HepG2 (cell line): ENCODE measurements around the gene RIPOR3. TPM values are rescaled to one million over a fixed set of nuclear protein-coding genes. Genes with fewer than 3 reads are reported as not detected.

Experiments
- ATAC-seq: fragments of 200-7000 bp; cut with Tn5 transposase; 3 replicates; pipeline ENCODE4 v1.9.1; 2020; ENCODE audit warnings: mild to moderate bottlenecking, moderate library complexity
- BruUV-seq: library from RNA; stranded (reverse); fragments of 400-500 nt; replicated peaks from 2 replicates; lab custom pipeline; 2021; lab: Mats Ljungman, UMichigan
- CTCF ChIA-PET: fragments of 300-600 bp; formaldehyde crosslinking; extraction: SDS; loops from one replicate; lab custom pipeline; 2021; ENCODE audit warnings: low total read pairs, inconsistent platforms, low intra/inter-chr PET ratio; lab: Yijun Ruan, JAX
- POLR2A ChIA-PET: fragments of 350-600 bp; sonication (Branson Sonifier 250); formaldehyde crosslinking; loops from one replicate; lab custom pipeline; 2020; ENCODE audit warnings: antibody characterized with exemption, inconsistent platforms; lab: Yijun Ruan, JAX
- DNase-seq: peaks from one replicate; pipeline ENCODE4 v3.0.0-alpha.2; 2015; ENCODE audit warnings: low spot score
- FAIRE-seq: peaks from 3 replicates; lab custom pipeline; 2011; peaks lifted over from hg19 to GRCh38; lab: Jason Lieb, UNC
- H2AFZ ChIP-seq: one replicate; pipeline ENCODE4 v1.6.1; 2011; ENCODE audit warnings: low read length, inconsistent platforms
- H3K27ac ChIP-seq: fragments of 300-600 bp; 3 replicates; pipeline ENCODE4 v1.8.0; 2011; ENCODE audit warnings: mixed run types, mild to moderate bottlenecking, mixed read lengths, low read length, inconsistent platforms; ENCODE audit not compliant: insufficient read depth; ENCODE audit errors: extremely low read length
- H3K27me3 ChIP-seq, 2 experiments: fragments of 200-600 bp in 1 of 2; 2 replicates in 1 of 2; 3 replicates in 1 of 2; pipeline versions ENCODE4 v1.6.0 to v1.8.0; 2011; ENCODE audit warnings: low read length in 2 of 2, mild to moderate bottlenecking in 2 of 2, moderate library complexity in 2 of 2, inconsistent platforms in 1 of 2; ENCODE audit not compliant: insufficient read depth in 2 of 2, control insufficient read depth in 1 of 2
- H3K36me3 ChIP-seq, 2 experiments: fragments of 200-600 bp in 1 of 2; replicated peaks in 1 of 2; 2 replicates in 1 of 2; 3 replicates in 1 of 2; pipeline versions ENCODE4 v1.5.1 to v1.8.0; 2011; ENCODE audit warnings: low read length in 2 of 2, inconsistent platforms in 1 of 2; ENCODE audit not compliant: insufficient read depth in 2 of 2, control insufficient read depth in 1 of 2
- H3K4me1 ChIP-seq: 2 replicates; pipeline ENCODE4 v1.5.1; 2012; ENCODE audit warnings: low read length, inconsistent platforms; ENCODE audit not compliant: insufficient read depth
- H3K4me2 ChIP-seq: 2 replicates; pipeline ENCODE4 v1.6.0; 2011; ENCODE audit warnings: low read depth, low read length, inconsistent platforms
- H3K4me3 ChIP-seq, 3 experiments: fragments of 200-600 bp in 1 of 3; sonication (generic), shearing (Covaris generic) in 1 of 3; replicated peaks in 1 of 3; 2 replicates each; pipeline ENCODE4 v1.5.1; 2011 to 2016; ENCODE audit warnings: low read length in 3 of 3, inconsistent platforms in 2 of 3, low read depth in 2 of 3, mild to moderate bottlenecking in 2 of 3, control low read depth in 1 of 3, mixed read lengths in 1 of 3; ENCODE audit not compliant: insufficient read depth in 1 of 3
- H3K79me2 ChIP-seq: one replicate; pipeline ENCODE4 v1.6.1; 2011; ENCODE audit warnings: low read length, inconsistent platforms; ENCODE audit not compliant: insufficient read depth
- H3K9ac ChIP-seq: 2 replicates; pipeline ENCODE4 v1.6.0; 2011; ENCODE audit warnings: mild to moderate bottlenecking, low read depth, low read length, inconsistent platforms; ENCODE audit not compliant: insufficient read depth
- H3K9me3 ChIP-seq: 2 replicates; pipeline ENCODE4 v1.5.1; 2012; ENCODE audit warnings: mild to moderate bottlenecking, low read length
- H4K20me1 ChIP-seq: 2 replicates; pipeline ENCODE4 v1.6.0; 2011; ENCODE audit warnings: inconsistent platforms, mild to moderate bottlenecking, low read length, moderate library complexity; ENCODE audit not compliant: insufficient read depth
- CC2D1A ChIP-seq: sonication (generic); formaldehyde crosslinking; IDR thresholded peaks from 2 replicates; pipeline ENCODE4 v1.8.1; 2023; ENCODE audit warnings: mild to moderate bottlenecking, missing genetic modification reagents
- DNMT1 ChIP-seq: sonication (generic); formaldehyde crosslinking; IDR thresholded peaks from 2 replicates; pipeline ENCODE4 v1.5.1; 2020; ENCODE audit warnings: mild to moderate bottlenecking, missing genetic modification reagents
- FLYWCH1 ChIP-seq: sonication (generic); formaldehyde crosslinking; IDR thresholded peaks from 2 replicates; pipeline ENCODE4 v1.8.1; 2023; ENCODE audit warnings: mild to moderate bottlenecking, missing genetic modification reagents
- FOXA3 ChIP-seq: IDR thresholded peaks from 2 replicates; pipeline ENCODE4 v1.6.1; 2016; ENCODE audit warnings: missing genetic modification reagents, missing compliant biosample characterization
- HNF4G ChIP-seq, 2 experiments: sonication (generic) in 1 of 2; formaldehyde crosslinking in 1 of 2; IDR thresholded peaks; 2 replicates each; pipeline versions ENCODE4 v1.4.0 to v1.6.1; 2011 to 2020; ENCODE audit warnings: borderline replicate concordance in 2 of 2, low read depth in 2 of 2, mild to moderate bottlenecking in 2 of 2, low read length in 1 of 2, missing genetic modification reagents in 1 of 2, moderate library complexity in 1 of 2
- HNRNPK ChIP-seq: fragments of 200-400 bp; formaldehyde crosslinking; IDR thresholded peaks from 2 replicates; pipeline ENCODE4 v1.6.1; 2018; ENCODE audit warnings: low read length, low read depth, moderate library complexity, mild to moderate bottlenecking; ENCODE audit not compliant: poor library complexity, severe bottlenecking
- HOXA3 ChIP-seq: sonication (generic); formaldehyde crosslinking; IDR thresholded peaks from 2 replicates; pipeline ENCODE4 v1.5.0; 2020; ENCODE audit warnings: missing genetic modification reagents
- KAT7 ChIP-seq: IDR thresholded peaks from 2 replicates; pipeline ENCODE4 v1.6.1; 2018; ENCODE audit warnings: borderline replicate concordance, missing compliant biosample characterization
- KDM1A ChIP-seq: IDR thresholded peaks from 2 replicates; pipeline ENCODE4 v1.6.1; 2016; ENCODE audit warnings: missing compliant biosample characterization
- KDM5B ChIP-seq: sonication (generic); formaldehyde crosslinking; IDR thresholded peaks from 2 replicates; pipeline ENCODE4 v1.4.0; 2020; ENCODE audit warnings: missing genetic modification reagents, mild to moderate bottlenecking, borderline replicate concordance
- MAX ChIP-seq: IDR thresholded peaks from 2 replicates; pipeline ENCODE4 v1.6.1; 2012; ENCODE audit warnings: inconsistent platforms
- RBAK ChIP-seq: sonication (generic); formaldehyde crosslinking; IDR thresholded peaks from 2 replicates; pipeline ENCODE4 v1.5.1; 2020; ENCODE audit warnings: mild to moderate bottlenecking, missing genetic modification reagents
- SRSF1 ChIP-seq: fragments of 200-400 bp; formaldehyde crosslinking; optimal IDR thresholded peaks from 2 replicates; pipeline ENCODE3; 2017; ENCODE audit warnings: mild to moderate bottlenecking, low read depth, low read length, moderate library complexity
- ZBTB7A ChIP-seq: sonication (generic); formaldehyde crosslinking; IDR thresholded peaks from 2 replicates; pipeline ENCODE4 v1.8.0; 2022; ENCODE audit warnings: mild to moderate bottlenecking, missing genetic modification reagents
- ZNF543 ChIP-seq: sonication (generic); formaldehyde crosslinking; IDR thresholded peaks from 2 replicates; pipeline ENCODE4 v1.4.0; 2020; ENCODE audit warnings: mild to moderate bottlenecking, missing genetic modification reagents
- WGBS: methylation state at CpG from one replicate; pipeline ENCODE4 v1.1.6; 2017; ENCODE audit warnings: low lambda C conversion rate; 5-methylcytosine and 5-hydroxymethylcytosine counted together
- in situ Hi-C: cut with HindIII; loops from 2 replicates; pipeline ENCODE4 v1.10.0; 2017; ENCODE audit warnings: low pct_unique_long_range_greater_than_20kb; ENCODE audit not compliant: extremely low pct_ligation_motif_present
- intact Hi-C: fragments of 100-400 bp; cut with micrococcal nuclease; formaldehyde crosslinking; loops from one replicate; pipeline ENCODE4 v1.10.0; 2022; ENCODE audit not compliant: unreplicated experiment
- polyA plus RNA-seq, 8 experiments: library from polyadenylated mRNA; depleted of rRNA in 3 of 8; stranded (reverse) in 7 of 8; unstranded in 1 of 8; fragments of >200 nt; fragmentation: Illumina TruSeq in 4 of 8; extraction: Trizol in 4 of 8; gene quantifications; 2 replicates each; pipeline versions ENCODE4 v1.2.1 to v1.2.3, GENCODE V29; 2011 to 2016; ENCODE audit warnings: low read depth in 4 of 8, missing spikeins in 1 of 8, mixed read lengths in 1 of 8; ENCODE audit not compliant: insufficient read depth in 1 of 8
- total RNA-seq, 5 experiments: library from RNA; depleted of rRNA; stranded (reverse); fragments of >200 nt; fragmentation: Illumina TruSeq; extraction: Trizol; gene quantifications; 2 replicates each; pipeline ENCODE4 v1.2.3, GENCODE V29; 2016; ENCODE audit warnings: low read depth in 1 of 5
- TF ChIP-seq, protein P1 (sequence below): sonication (generic); formaldehyde crosslinking; IDR thresholded peaks from 2 replicates; pipeline ENCODE4 v1.8.1; 2022; ENCODE audit warnings: mild to moderate bottlenecking, missing genetic modification reagents
- TF ChIP-seq, protein P2 (sequence below): sonication (generic); formaldehyde crosslinking; IDR thresholded peaks from 2 replicates; pipeline ENCODE4 v1.5.0; 2020; ENCODE audit warnings: missing genetic modification reagents, mild to moderate bottlenecking, borderline replicate concordance
- TF ChIP-seq, protein P3 (sequence below): sonication (generic); formaldehyde crosslinking; IDR thresholded peaks from 2 replicates; pipeline ENCODE4 v1.5.0; 2020; ENCODE audit warnings: mild to moderate bottlenecking, missing genetic modification reagents, moderate library complexity

The RIPOR3 gene
- total and polyA plus RNA-seq, 2 of the 13 experiments (the other 11 are each of a cell fraction or from before 2014, with no cell fraction given): 0.18 TPM; not detected in 1

- BruUV-seq: no TSS peak
- peak; percentile 33 for DNase-seq
- no peak for FAIRE-seq
- ChIA-PET POLR2A (interaction anchor here (0.9 kb wide), 1 partner anchor 117 kb away, joined by 3 read pairs; no protein-coding TSS in a partner anchor), CTCF (no interaction called here)
- WGBS: 41% methylated on average over 11 of the region's 11 CpGs
- peaks cover 50% of the 10 kb centered on the region for H3K4me1 ChIP-seq
- H3K27me3 ChIP-seq: peaks cover 12 to 54% of the 10 kb centered on the region in 2 experiments
- ATAC-seq: peak; percentile 25
- peak overlapping the region in 1 of 3 experiments; percentile 28; a peak in 1 of 6 replicates for H3K4me3 ChIP-seq
- H4K20me1 ChIP-seq: no peaks in the 10 kb centered on the region
- no peaks in the 10 kb centered on the region for H3K9me3 ChIP-seq
- no peak overlapping the region for H3K9ac ChIP-seq
- in situ Hi-C loops: loop anchor here (25.0 kb wide), 1 partner anchor 109 kb away; the partner anchor contains the start of gene PARD6B
- H3K79me2 ChIP-seq: no peaks in the 10 kb centered on the region
- no peaks in the 10 kb centered on the region for H3K36me3 ChIP-seq
- intact Hi-C loops: no loop called here
- peak overlapping the region; percentile 40 for H3K4me2 ChIP-seq
- H2AFZ ChIP-seq: no peak overlapping the region
- no peak overlapping the region for H3K27ac ChIP-seq
- TF ChIP-seq, protein P1, sequence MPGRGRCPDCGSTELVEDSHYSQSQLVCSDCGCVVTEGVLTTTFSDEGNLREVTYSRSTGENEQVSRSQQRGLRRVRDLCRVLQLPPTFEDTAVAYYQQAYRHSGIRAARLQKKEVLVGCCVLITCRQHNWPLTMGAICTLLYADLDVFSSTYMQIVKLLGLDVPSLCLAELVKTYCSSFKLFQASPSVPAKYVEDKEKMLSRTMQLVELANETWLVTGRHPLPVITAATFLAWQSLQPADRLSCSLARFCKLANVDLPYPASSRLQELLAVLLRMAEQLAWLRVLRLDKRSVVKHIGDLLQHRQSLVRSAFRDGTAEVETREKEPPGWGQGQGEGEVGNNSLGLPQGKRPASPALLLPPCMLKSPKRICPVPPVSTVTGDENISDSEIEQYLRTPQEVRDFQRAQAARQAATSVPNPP (CRISPR knock-in tag): no peak
- TF ChIP-seq HNF4G (IDR thresholded peaks at IDR 0.05; ENCODE audit: borderline replicate concordance, low read depth, low read length) (no peak), HNF4G (CRISPR knock-in tag; IDR thresholded peaks at IDR 0.05; ENCODE audit: borderline replicate concordance, low read depth) (no peak), HOXA3 (CRISPR knock-in tag) (no peak), FLYWCH1 (CRISPR knock-in tag) (no peak), RBAK (CRISPR knock-in tag) (no peak), MAX (no peak), KAT7 (CRISPR knock-in tag) (no peak), FOXA3 (no peak), SRSF1 (peak; percentile 37), CC2D1A (CRISPR knock-in tag) (no peak), HNRNPK (no peak), KDM1A (CRISPR knock-in tag) (no peak), ZBTB7A (no peak), ZNF543 (CRISPR knock-in tag) (no peak), DNMT1 (CRISPR knock-in tag) (peak; percentile 49; the same call in 1 of the 2 replicates), KDM5B (0 out of 2 replicates have a peak, but pooled peaks have one; percentile 14)
- TF ChIP-seq, protein P2, sequence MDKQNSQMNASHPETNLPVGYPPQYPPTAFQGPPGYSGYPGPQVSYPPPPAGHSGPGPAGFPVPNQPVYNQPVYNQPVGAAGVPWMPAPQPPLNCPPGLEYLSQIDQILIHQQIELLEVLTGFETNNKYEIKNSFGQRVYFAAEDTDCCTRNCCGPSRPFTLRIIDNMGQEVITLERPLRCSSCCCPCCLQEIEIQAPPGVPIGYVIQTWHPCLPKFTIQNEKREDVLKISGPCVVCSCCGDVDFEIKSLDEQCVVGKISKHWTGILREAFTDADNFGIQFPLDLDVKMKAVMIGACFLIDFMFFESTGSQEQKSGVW (CRISPR knock-in tag): no peak
- TF ChIP-seq, protein P3, sequence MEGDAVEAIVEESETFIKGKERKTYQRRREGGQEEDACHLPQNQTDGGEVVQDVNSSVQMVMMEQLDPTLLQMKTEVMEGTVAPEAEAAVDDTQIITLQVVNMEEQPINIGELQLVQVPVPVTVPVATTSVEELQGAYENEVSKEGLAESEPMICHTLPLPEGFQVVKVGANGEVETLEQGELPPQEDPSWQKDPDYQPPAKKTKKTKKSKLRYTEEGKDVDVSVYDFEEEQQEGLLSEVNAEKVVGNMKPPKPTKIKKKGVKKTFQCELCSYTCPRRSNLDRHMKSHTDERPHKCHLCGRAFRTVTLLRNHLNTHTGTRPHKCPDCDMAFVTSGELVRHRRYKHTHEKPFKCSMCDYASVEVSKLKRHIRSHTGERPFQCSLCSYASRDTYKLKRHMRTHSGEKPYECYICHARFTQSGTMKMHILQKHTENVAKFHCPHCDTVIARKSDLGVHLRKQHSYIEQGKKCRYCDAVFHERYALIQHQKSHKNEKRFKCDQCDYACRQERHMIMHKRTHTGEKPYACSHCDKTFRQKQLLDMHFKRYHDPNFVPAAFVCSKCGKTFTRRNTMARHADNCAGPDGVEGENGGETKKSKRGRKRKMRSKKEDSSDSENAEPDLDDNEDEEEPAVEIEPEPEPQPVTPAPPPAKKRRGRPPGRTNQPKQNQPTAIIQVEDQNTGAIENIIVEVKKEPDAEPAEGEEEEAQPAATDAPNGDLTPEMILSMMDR: peak; percentile 38
Measured at GRCh38 chr20:50628332-50628731, 63.0 kb downstream of the RIPOR3 start.
